Superior temporal gyrus (tissue), 1 donor: Measurements from ENCODE around the gene USP14.
"Not testable (repeated sequence)": the region's sequence is repeated elsewhere in the genome, so short reads cannot be mapped to it uniquely, and the experiment has no call there.

Experiments
- DNase-seq: peaks from one replicate; pipeline ENCODE4 v3.0.0-alpha.2; 2016; ENCODE audit errors: extremely low spot score

Gene USP14

GRCh38 chr18:158128-159036 is at the start of gene USP14:
USP14 (plus strand) TSS chr18:158557; CDS start chr18:158699, 142 bp downstream.
- peak; percentile 93 for DNase-seq

GRCh38 chr18:108665-109063 is 49.7 kb upstream of the USP14 start:
- DNase-seq = not testable (repeated sequence)

GRCh38 chr18:109130-109921 is 49.0 kb upstream of the USP14 start:
- not testable (repeated sequence) for DNase-seq

DNA sequence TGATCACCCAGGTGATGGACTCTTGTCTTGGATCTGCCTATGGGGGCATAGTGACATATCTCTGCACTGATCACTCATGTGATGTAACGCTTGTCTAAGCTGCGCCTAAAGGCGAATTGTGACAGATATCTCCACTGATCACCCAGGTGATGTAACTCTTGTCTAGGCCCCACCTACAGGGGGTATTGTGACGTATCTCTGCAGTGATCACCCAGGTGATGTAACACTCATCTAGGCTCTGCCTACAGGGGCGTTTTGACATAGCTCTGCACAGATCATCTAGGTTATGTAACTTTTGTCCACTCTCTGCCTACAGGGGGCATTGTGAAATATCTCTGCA is 48.5 kb upstream of the USP14 start:
- DNase-seq = not testable (repeated sequence)

DNA sequence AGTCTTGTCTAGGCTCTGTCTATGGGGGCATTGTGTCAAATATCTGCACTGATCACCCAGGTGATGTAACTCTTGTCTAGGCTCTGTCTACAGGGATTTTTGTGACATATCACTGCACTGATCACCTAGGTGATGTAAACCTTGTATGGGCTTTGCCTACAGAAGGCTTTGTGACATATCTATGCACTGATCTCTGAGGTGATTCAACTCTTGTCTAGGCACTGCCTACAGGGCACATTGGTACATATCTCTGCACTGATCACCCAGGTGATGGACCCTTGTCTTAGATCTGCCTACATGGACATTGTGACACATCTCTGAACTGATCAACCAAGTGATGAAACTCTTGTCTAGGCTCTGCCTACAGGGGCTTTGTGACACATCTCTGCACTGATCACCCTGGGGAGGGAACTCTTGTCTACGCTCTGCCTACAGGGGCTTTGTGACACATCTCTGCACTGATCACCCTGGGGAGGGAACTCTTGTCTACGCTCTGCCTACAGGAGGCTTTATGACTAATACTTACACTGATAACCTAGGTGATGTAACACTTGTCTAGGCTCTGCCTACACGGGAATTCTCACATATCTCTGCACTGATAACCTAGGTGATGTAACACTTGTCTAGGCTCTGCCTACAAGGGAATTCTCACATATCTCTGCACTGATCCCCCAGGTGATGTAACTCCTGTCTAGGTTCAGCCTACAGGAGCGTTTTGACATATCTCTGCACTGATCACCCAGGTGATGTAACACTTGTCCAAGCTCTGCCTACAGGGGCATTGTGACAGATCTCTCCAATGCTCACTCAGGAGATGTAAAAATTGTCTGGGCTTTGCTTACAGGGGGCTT is 47.8 kb upstream of the USP14 start:
- DNase-seq = not testable (repeated sequence)

GRCh38 chr18:111306-112014 is 46.9 kb upstream of the USP14 start:
- peak; percentile 57 for DNase-seq

- not testable (repeated sequence) for DNase-seq
Observed at GRCh38 chr18:112015-112733, 46.2 kb upstream of the USP14 start.

GRCh38 chr18:120539-121260 is 37.7 kb upstream of the USP14 start:
- DNase-seq = not testable (repeated sequence)

DNA sequence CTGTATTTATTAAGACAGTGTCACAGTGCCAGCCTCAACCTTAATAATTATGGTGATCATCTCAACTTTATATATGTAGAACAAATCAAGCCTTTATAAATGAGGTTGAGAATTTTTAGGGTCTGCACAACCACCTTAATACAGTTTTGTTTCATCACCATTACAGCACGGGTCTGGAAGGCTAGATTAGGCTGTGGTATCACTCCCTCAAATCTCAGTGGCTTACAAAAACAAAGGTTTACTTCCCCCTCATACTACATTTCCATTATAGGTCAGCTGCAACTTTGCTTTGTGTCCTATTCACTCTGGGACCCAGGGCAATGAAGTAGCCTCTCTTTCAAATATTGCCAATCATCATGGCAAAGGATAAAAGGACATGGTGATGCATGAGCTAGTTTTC is 23.3 kb upstream of the USP14 start:
- DNase-seq = no peak

DNA sequence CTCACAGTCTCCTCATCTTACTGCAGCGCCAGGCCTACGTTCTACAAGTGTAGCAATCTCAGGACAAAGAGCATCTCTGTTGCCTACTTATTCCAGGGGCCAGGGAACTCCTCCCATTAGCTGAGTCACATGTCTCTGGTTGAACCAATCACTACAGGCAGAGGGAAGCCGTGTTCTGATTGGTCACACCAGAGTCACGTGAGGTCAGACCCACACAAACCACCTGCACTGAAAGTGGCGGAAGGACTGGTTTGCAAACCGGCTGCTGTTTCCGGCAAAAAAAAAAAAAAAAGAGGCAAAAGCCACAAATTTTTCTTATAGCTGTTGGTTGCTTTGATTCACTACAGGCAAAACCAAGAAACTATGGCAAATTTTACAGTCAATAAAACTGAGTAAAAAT is 21.9 kb upstream of the USP14 start:
- no peak for DNase-seq

- no peak for DNase-seq
Observed at GRCh38 chr18:137327-137726, 21.0 kb upstream of the USP14 start.

- no peak for DNase-seq
Observed at GRCh38 chr18:140670-141266, 17.6 kb upstream of the USP14 start.

- not testable (repeated sequence) for DNase-seq
Observed at GRCh38 chr18:142624-143296, 15.6 kb upstream of the USP14 start.

- no peak for DNase-seq
Observed at GRCh38 chr18:148841-149240, 9.5 kb upstream of the USP14 start.

DNA sequence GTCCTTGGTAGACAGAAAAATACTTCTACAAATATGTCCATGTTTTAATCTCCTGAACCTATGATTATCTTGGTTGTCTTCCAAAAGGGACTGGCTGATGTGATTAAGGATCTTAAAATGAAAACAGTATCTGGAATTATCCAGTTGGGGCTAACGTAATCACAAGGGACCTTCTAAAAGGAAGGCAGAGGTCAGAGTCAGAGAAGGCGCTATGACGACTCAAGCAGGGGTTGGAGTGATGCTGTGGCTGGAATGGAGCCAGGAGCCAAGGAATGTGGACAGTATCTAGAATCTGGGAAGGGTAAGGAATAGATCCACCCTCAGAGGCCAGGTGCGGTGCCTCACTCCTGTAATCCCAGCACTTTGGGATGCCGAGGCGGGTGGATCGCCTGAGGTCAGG is 4.2 kb upstream of the USP14 start:
- DNase-seq = no peak

- no peak for DNase-seq
Observed at GRCh38 chr18:155688-156087, 2.7 kb upstream of the USP14 start.

- no peak for DNase-seq
Observed at GRCh38 chr18:156514-157230, 1.7 kb upstream of the USP14 start.

GRCh38 chr18:159037-159652 is 788 bp downstream of the USP14 start:
- DNase-seq = no peak
